Activated T-helper 2 cell treated with anti-CD3 and anti-CD28 coated beads, Interferon-gamma antibody, Interleukin-2, Interleukin-4, amounts not matched to agents 10 μg/mL and 5 μg/mL and 100 μg/mL, durations not matched to agents 14 hours and 24 hours and 36 hours (primary cell): ENCODE data around the gene TUBGCP3. TPM values are rescaled to one million over a fixed set of nuclear protein-coding genes. Genes with fewer than 3 reads are reported as not detected.

Experiments
- DNase-seq: peaks from one replicate; pipeline ENCODE4 v3.0.0; 2021; ENCODE audit warnings: low spot score
- H3K27ac Mint-ChIP-seq: one replicate; pipeline ENCODE4 v1.8.0; 2021; ENCODE audit warnings: mixed read lengths
- H3K27me3 Mint-ChIP-seq: one replicate; pipeline ENCODE4 v1.8.0; 2021; ENCODE audit warnings: low read depth, mixed read lengths
- H3K36me3 Mint-ChIP-seq: one replicate; pipeline ENCODE4 v1.8.0; 2021; ENCODE audit warnings: low read depth, mixed read lengths
- H3K4me1 Mint-ChIP-seq: one replicate; pipeline ENCODE4 v1.8.0; 2021; ENCODE audit warnings: low read depth, mixed read lengths
- H3K4me3 Mint-ChIP-seq: one replicate; pipeline ENCODE4 v1.8.0; 2021; ENCODE audit warnings: low read depth, mild to moderate bottlenecking, moderate library complexity, mixed read lengths
- H3K9me3 Mint-ChIP-seq: one replicate; pipeline ENCODE4 v1.8.0; 2021; ENCODE audit warnings: mixed read lengths
- intact Hi-C: fragments of 100-400 bp; cut with micrococcal nuclease; formaldehyde crosslinking; loops from one replicate; pipeline ENCODE4 v1.15.1; 2023
- total RNA-seq: library from RNA; stranded (reverse); gene quantifications from 2 replicates; pipeline ENCODE4 v1.2.3, GENCODE V29; 2022

Gene TUBGCP3
- total RNA-seq, 1 donor from 2014 or later, result 66.4 TPM

GRCh38 chr13:112438094-112438493 is 149.9 kb downstream of the TUBGCP3 start:
- no peak for DNase-seq
- peaks cover 1% of the 10 kb centered on the region for H3K27me3 Mint-ChIP-seq
- H3K4me3 Mint-ChIP-seq, result no peak overlapping the region
- no peaks in the 10 kb centered on the region for H3K4me1 Mint-ChIP-seq
- H3K36me3 Mint-ChIP-seq, result no peaks in the 10 kb centered on the region
- no peak overlapping the region for H3K27ac Mint-ChIP-seq
- peaks cover 6% of the 10 kb centered on the region for H3K9me3 Mint-ChIP-seq
- intact Hi-C loops, result no loop called here

GRCh38 chr13:112435973-112436372 is 152.0 kb downstream of the TUBGCP3 start:
- Mint-ChIP-seq H3K4me1 (no peaks in the 10 kb centered on the region), H3K4me3 (no peak overlapping the region), H3K27me3 (no peaks in the 10 kb centered on the region), H3K27ac (no peak overlapping the region), H3K9me3 (peaks cover 6% of the 10 kb centered on the region), H3K36me3 (no peaks in the 10 kb centered on the region)
- DNase-seq, result no peak
- intact Hi-C loops, result no loop called here

Other genes starting within 250 kb of the TUBGCP3 start
- gene SPACA7, start 211.8 kb downstream of the TUBGCP3 start, total RNA-seq, result not detected in 2 replicates
- 72.0 and 75.2 TPM in 2 replicates for gene ATP11A, start 101.9 kb upstream of the TUBGCP3 start, total RNA-seq